Mesendoderm (in vitro differentiated cells): ENCODE measurements around the gene METTL16.
A peak's percentile ranks its signal among the peaks of the same experiment; 100 is the strongest.

Source experiments
- DNase-seq: peaks from one replicate; pipeline ENCODE4 v3.0.0; 2013
- H2AK5ac ChIP-seq: 2 replicates; pipeline ENCODE4 v1.6.1; 2013; ENCODE audit warnings: low read length, inconsistent platforms
- H2BK120ac ChIP-seq: 2 replicates; pipeline ENCODE4 v1.6.1; 2013; ENCODE audit warnings: low read depth, mild to moderate bottlenecking, low read length, moderate library complexity, mixed read lengths
- H2BK15ac ChIP-seq: replicated peaks from 2 replicates; pipeline ENCODE4 v1.6.1; 2013; ENCODE audit warnings: low read depth, mild to moderate bottlenecking, moderate library complexity
- H2BK5ac ChIP-seq: 2 replicates; pipeline ENCODE4 v1.6.1; 2013; ENCODE audit warnings: low read length, inconsistent platforms
- H3K18ac ChIP-seq: 2 replicates; pipeline ENCODE4 v1.6.1; 2013; ENCODE audit warnings: mild to moderate bottlenecking, low read length, mixed read lengths
- H3K23ac ChIP-seq: one replicate; pipeline ENCODE4 v1.6.1; 2013; ENCODE audit warnings: low read length
- H3K27ac ChIP-seq: 2 replicates; pipeline ENCODE4 v1.5.1; 2013; ENCODE audit warnings: low read depth, mild to moderate bottlenecking, inconsistent platforms, low read length, moderate library complexity
- H3K27me3 ChIP-seq: 2 replicates; pipeline ENCODE4 v1.6.1; 2013; ENCODE audit warnings: low read length, control low read depth, mild to moderate bottlenecking, inconsistent platforms; ENCODE audit not compliant: insufficient read depth, poor library complexity
- H3K36me3 ChIP-seq: 2 replicates; pipeline ENCODE4 v1.6.1; 2013; ENCODE audit warnings: low read length, inconsistent platforms; ENCODE audit not compliant: control insufficient read depth, insufficient read depth
- H3K4ac ChIP-seq: one replicate; pipeline ENCODE4 v1.6.1; 2013; ENCODE audit warnings: low read depth, mild to moderate bottlenecking, low read length, moderate library complexity
- H3K4me1 ChIP-seq: 2 replicates; pipeline ENCODE4 v1.6.1; 2013; ENCODE audit warnings: low read depth, low read length, inconsistent platforms; ENCODE audit not compliant: control insufficient read depth
- H3K4me2 ChIP-seq: 2 replicates; pipeline ENCODE4 v1.6.1; 2013; ENCODE audit warnings: low read length
- H3K4me3 ChIP-seq: 2 replicates; pipeline ENCODE4 v1.5.1; 2013; ENCODE audit warnings: mild to moderate bottlenecking, low read length
- H3K56ac ChIP-seq: one replicate; pipeline ENCODE4 v1.6.1; 2013; ENCODE audit warnings: low read length
- H3K79me1 ChIP-seq: 2 replicates; pipeline ENCODE4 v1.6.1; 2013; ENCODE audit warnings: low read length, inconsistent platforms
- H3K79me2 ChIP-seq: 2 replicates; pipeline ENCODE4 v1.6.1; 2013; ENCODE audit warnings: mild to moderate bottlenecking, low read length; ENCODE audit not compliant: control insufficient read depth, insufficient read depth
- H3K9ac ChIP-seq: 2 replicates; pipeline ENCODE4 v1.6.1; 2013; ENCODE audit warnings: low read length, inconsistent platforms
- H4K5ac ChIP-seq: one replicate; pipeline ENCODE4 v1.6.1; 2013; ENCODE audit warnings: low read length
- H4K8ac ChIP-seq: one replicate; pipeline ENCODE4 v1.6.1; 2013; ENCODE audit warnings: low read depth, mild to moderate bottlenecking, control low read depth, low read length, moderate library complexity
- WGBS: extraction: QIAGEN DNeasy Blood & Tissue Kit; methylation state at CpG from one replicate; pipeline ENCODE4 v1.1.7; 2013; ENCODE audit warnings: low lambda C conversion rate, missing lambda C conversion rate; ENCODE audit not compliant: insufficient coverage; ENCODE audit errors: extremely low coverage; 5-methylcytosine and 5-hydroxymethylcytosine counted together

Gene METTL16

DNA sequence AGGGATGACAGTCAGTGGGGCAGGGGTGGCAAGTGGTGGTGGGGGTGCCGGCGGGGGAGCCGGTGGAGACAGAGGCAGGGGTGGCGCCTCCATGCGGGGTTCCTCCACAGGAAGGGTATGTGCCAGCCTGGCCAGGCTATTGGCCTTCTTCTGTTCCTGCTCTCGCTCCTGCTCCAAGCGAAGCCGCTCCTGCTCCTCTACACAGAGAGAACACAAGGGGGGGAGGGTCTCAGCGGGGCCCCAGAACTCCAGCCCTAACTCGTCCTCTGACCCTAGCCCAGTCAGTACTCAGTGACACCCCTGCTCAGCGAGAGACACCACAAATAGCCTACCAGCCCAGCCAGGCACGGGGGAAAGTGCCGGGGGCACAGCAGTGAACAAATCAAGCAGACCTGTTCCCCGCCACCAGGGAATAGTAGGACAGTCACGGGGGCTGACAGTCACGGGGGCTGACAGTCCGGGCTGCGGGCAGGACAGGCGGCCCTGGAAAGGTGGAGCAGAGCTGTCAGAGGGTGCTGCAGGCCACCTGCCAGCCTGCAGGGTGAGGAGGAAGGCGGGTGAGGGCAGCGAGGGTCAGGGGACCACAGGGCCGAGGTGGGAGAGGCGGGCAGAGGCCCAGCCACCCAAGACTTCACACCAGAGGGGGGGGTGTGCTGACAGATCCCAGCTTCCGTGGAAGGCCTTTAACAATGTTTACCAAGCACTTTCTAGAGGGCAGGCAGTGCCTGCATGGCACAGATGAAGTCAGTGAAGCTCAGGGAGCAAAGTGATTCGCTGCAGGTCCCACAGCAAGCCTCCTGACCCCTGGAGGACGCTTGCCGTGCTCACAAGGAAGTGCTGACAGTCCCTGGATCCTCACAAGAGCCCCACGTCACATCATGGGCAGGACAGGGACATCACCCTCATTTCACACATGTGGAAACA, 116.2 kb downstream of the METTL16 start:
- Histone ChIP-seq H2BK5ac (no peak overlapping the region), H3K27ac (no peak overlapping the region), H4K5ac (no peak overlapping the region), H3K79me1 (peaks cover 17% of the 10 kb centered on the region), H3K18ac (no peak overlapping the region), H3K4me3 (no peak overlapping the region), H4K8ac (no peak overlapping the region), H3K56ac (peak overlapping the region; percentile 82), H2AK5ac (no peak overlapping the region), H2BK120ac (no peak overlapping the region), H3K9ac (peak overlapping the region; percentile 52), H2BK15ac (no peak overlapping the region), H3K23ac (no peak overlapping the region), H3K36me3 (no peaks in the 10 kb centered on the region), H3K4ac (no peak overlapping the region), H3K4me2 (no peak overlapping the region), H3K4me1 (peaks cover 7% of the 10 kb centered on the region), H3K79me2 (peaks cover 12% of the 10 kb centered on the region), H3K27me3 (no peaks in the 10 kb centered on the region)
- no CpG with 5 or more reads among the region's 28 CpGs for whole genome bisulfite sequencing
- DNase-seq: peak; percentile 75

DNA sequence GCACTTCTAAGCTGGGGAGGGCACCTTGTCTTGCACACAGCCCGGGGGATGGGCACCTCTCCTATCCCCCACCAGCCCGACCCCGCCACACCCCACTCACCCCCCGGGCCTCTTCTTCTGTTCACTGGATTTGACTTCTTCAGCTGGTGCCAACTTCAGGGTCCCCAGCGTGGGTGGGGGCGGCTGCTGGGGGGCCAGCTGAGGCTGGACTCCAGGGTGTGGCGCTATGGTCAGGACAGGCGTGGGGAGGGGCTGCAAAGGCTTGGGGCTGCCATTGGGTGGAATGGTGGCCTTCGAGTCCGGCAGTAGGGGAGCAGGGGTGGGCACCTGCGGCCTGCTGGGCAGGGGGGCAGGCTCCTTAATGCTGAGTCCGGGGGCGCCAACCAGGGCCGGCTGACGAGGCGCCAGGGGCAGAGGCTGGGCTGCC, 116.9 kb downstream of the METTL16 start:
- no peak overlapping the region for H3K9ac ChIP-seq
- H3K27ac ChIP-seq: no peak overlapping the region
- no CpG with 5 or more reads among the region's 16 CpGs for WGBS
- H2BK5ac ChIP-seq: no peak overlapping the region
- no peaks in the 10 kb centered on the region for H3K27me3 ChIP-seq
- no peak overlapping the region for H4K8ac ChIP-seq
- no peak overlapping the region for H2BK120ac ChIP-seq
- no peak for DNase-seq
- H4K5ac ChIP-seq: no peak overlapping the region
- H3K4me2 ChIP-seq: no peak overlapping the region
- H3K4me1 ChIP-seq: peaks cover 7% of the 10 kb centered on the region
- H3K36me3 ChIP-seq: no peaks in the 10 kb centered on the region
- peaks cover 12% of the 10 kb centered on the region for H3K79me2 ChIP-seq
- H2BK15ac ChIP-seq: no peak overlapping the region
- no peak overlapping the region for H3K23ac ChIP-seq
- no peak overlapping the region for H2AK5ac ChIP-seq
- no peak overlapping the region for H3K4me3 ChIP-seq
- H3K79me1 ChIP-seq: peaks cover 15% of the 10 kb centered on the region
- no peak overlapping the region for H3K56ac ChIP-seq
- H3K18ac ChIP-seq: no peak overlapping the region
- H3K4ac ChIP-seq: no peak overlapping the region

DNA sequence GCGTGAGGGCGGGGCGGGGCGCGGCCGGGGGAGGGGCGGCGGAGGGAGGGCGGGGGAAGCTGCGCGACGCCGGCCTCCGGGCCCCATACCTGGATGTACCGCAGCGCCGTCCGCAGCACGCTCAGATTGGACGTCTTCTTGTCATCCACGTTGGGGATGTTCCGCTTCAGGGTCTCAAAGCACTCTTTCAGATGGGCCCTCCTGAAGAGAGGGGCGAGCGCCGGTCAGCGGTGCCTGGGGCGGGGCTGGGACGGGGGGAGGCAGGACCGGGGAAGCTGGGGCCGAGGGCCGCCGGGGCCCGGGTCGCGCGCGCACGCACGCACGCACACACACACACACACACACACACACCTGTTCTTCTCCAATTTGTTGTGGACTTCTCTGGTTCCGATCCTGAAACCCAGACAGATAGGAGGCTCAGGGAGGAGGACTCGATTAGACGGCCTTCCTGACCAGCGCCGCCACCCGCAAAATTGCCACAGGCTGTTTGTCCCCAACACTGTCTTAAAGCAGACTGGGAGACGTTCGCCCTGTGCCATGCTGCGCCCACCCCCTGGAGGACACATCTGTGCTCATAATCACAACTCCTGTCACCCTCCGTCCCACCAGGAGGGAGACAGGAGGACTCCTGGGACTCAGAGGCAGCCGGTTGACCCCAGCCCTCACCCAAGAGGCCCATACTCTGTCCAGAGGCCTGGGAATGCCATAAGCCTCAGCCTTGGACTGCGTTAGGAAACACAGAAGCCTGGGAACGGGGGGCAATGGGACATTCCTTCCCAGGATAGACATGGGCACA, 117.5 kb downstream of the METTL16 start:
- Histone ChIP-seq H2BK15ac (no peak overlapping the region), H3K27ac (no peak overlapping the region), H3K4me3 (no peak overlapping the region), H3K23ac (no peak overlapping the region), H3K9ac (peak overlapping the region; percentile 63), H3K4me2 (peak overlapping the region; percentile 39), H2AK5ac (peak overlapping the region; percentile 14), H3K56ac (peak overlapping the region; percentile 88), H3K18ac (no peak overlapping the region), H2BK5ac (no peak overlapping the region), H3K27me3 (no peaks in the 10 kb centered on the region), H3K4me1 (peaks cover 7% of the 10 kb centered on the region), H4K8ac (no peak overlapping the region), H3K79me2 (peaks cover 12% of the 10 kb centered on the region), H3K79me1 (peaks cover 15% of the 10 kb centered on the region), H4K5ac (no peak overlapping the region), H3K36me3 (no peaks in the 10 kb centered on the region), H3K4ac (no peak overlapping the region), H2BK120ac (no peak overlapping the region)
- DNase-seq: peak; percentile 30
- no CpG with 5 or more reads among the region's 53 CpGs for WGBS

DNA sequence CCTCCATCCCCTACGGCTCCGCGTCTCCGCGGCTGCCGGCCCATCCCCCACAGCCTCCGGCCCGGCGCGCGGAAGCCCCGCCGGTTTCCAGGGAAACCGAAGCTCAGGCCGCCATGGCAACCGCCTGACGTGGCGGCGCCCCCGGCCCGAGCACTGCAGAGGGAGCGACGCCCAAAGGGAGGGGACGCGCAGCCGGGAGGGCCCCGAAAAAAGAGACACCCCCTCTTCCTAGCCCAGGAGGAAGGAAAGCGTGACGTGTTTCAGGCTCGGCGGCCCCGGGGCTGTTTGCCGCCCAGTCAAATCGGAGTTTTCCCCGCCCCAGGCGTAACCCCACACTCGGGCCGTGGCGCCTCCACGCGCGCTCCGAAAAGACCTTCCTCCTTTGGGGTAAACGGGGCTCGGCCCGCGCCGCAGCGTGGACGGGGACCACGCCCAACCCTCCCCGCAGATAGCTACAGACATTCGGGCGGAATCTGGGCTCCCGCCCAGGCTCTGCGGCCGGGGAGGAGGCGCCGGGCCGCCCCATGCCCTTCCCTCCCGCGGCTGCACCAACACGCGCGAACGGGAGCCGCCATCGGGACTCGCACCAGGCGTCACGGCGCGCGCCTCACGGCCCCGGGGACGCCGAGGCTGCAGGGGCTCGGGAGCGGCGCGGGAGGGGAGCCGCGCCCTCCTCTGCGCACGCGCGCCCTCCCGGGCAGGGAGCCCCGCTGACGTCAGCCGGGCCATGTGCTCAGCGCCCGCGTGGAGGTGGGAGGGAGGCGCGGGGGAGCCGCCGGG, 118.3 kb downstream of the METTL16 start:
- H3K18ac ChIP-seq: peak overlapping the region; percentile 60
- H3K27me3 ChIP-seq: no peaks in the 10 kb centered on the region
- peak overlapping the region; percentile 88 for H3K9ac ChIP-seq
- DNase-seq: peak; percentile 91
- H4K5ac ChIP-seq: no peak overlapping the region
- WGBS: no CpG with 5 or more reads among the region's 99 CpGs
- H3K56ac ChIP-seq: peak overlapping the region; percentile 97
- peak overlapping the region; percentile 63 for H3K4ac ChIP-seq
- H3K79me1 ChIP-seq: peaks cover 14% of the 10 kb centered on the region
- peak overlapping the region; percentile 35 for H2BK5ac ChIP-seq
- H3K36me3 ChIP-seq: no peaks in the 10 kb centered on the region
- peak overlapping the region; percentile 48 for H3K4me3 ChIP-seq
- H2BK120ac ChIP-seq: peak overlapping the region; percentile 33
- peak overlapping the region; percentile 87 for H3K4me2 ChIP-seq
- peaks cover 12% of the 10 kb centered on the region for H3K79me2 ChIP-seq
- H2AK5ac ChIP-seq: no peak overlapping the region
- peak overlapping the region; percentile 92 for H3K27ac ChIP-seq
- peak overlapping the region; percentile 97 for H3K23ac ChIP-seq
- peaks cover 7% of the 10 kb centered on the region for H3K4me1 ChIP-seq
- H2BK15ac ChIP-seq: no peak overlapping the region
- no peak overlapping the region for H4K8ac ChIP-seq

DNA sequence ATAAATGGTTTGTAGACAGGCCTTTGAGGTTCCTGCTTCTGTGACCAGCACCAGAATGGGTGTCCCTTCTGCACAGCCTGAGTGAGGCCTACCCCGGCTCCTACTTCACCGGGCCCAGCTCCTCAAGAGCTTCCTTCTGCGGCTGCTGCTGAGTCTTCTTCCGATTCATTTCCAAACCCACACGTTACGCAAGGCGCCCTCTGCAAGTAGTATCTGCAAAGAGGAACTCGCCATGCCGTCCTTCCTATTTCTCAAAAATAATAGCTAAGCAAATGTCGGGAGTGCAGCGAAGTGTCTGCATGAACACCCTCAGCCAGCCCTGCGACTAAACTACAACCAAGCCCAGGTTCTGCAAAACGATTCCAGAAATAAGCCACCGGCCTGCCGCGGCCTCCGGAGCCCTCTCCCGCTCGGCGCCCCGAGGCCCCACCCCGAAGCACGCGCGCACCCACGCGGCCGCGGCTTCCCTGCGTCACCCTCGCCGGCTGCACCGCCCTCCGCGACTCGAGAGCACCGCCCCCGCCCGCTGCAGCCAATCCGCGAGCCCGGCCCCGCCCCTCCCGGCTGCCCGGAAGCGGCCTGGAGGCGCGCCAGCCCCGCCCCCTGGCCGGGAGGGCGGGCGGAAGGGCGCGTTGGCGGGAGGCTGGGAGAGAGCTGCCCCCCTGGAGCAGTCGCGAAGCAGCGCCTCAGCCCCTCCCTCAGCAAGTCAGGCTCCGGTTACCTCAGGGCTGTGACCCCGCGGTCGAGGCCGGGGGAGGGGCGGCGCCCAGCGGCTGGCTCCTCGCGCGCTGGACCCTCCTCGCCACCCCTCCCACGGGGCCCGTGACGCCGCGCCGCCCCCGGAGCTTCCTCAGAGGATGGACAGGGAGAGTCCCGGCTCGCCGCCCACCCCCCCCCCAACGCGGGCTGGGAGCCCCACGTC, 119.2 kb downstream of the METTL16 start:
- Histone ChIP-seq H2AK5ac (no peak overlapping the region), H2BK15ac (no peak overlapping the region), H3K36me3 (no peaks in the 10 kb centered on the region), H3K23ac (peak overlapping the region; percentile 1), H3K27ac (peak overlapping the region; percentile 92), H3K4me1 (peaks cover 7% of the 10 kb centered on the region), H4K8ac (no peak overlapping the region), H3K4me3 (peak overlapping the region; percentile 71), H3K79me2 (peaks cover 7% of the 10 kb centered on the region), H3K9ac (peak overlapping the region; percentile 91), H3K4me2 (peak overlapping the region; percentile 91), H3K27me3 (no peaks in the 10 kb centered on the region), H3K56ac (peak overlapping the region; percentile 97), H3K18ac (peak overlapping the region; percentile 26), H4K5ac (peak overlapping the region; percentile 71), H3K4ac (no peak overlapping the region), H2BK5ac (no peak overlapping the region), H3K79me1 (peaks cover 14% of the 10 kb centered on the region), H2BK120ac (no peak overlapping the region)
- no CpG with 5 or more reads among the region's 83 CpGs for WGBS
- DNase-seq: peak; percentile 98
